Endothelial cell of umbilical vein (primary cell): Measurements from ENCODE around the gene TRIP13. TPM values are rescaled to one million over a fixed set of nuclear protein-coding genes. Genes with fewer than 3 reads are reported as not detected.

Experiments
- BruUV-seq: library from RNA; stranded (reverse); fragments of 400-500 nt; replicated peaks from 2 replicates; lab custom pipeline; 2021; lab: Mats Ljungman, UMichigan
- CTCF ChIA-PET: fragments of 300-600, 350-600 bp; sonication (Branson Sonifier 250); formaldehyde crosslinking; loops from one replicate; lab custom pipeline; 2021; ENCODE audit warnings: antibody characterized with exemption, inconsistent platforms; lab: Charles Lee
- POLR2A ChIA-PET: fragments of 300-600, 350-600 bp; sonication (Branson Sonifier 250); formaldehyde crosslinking; loops from one replicate; lab custom pipeline; 2021; ENCODE audit warnings: antibody characterized with exemption, inconsistent platforms; lab: Charles Lee
- DNase-seq: peaks from one replicate; pipeline ENCODE4 v3.0.0-alpha.2; 2011; ENCODE audit warnings: low read depth, low spot score
- FAIRE-seq: peaks from 2 replicates; lab custom pipeline; 2011; peaks lifted over from hg19 to GRCh38; lab: Jason Lieb, UNC
- H2AFZ ChIP-seq: 2 replicates; pipeline ENCODE4 v1.6.0; 2012; ENCODE audit warnings: low read depth, low read length, control low read depth, inconsistent platforms
- H3K27ac ChIP-seq: 2 replicates; pipeline ENCODE4 v1.5.1; 2011; ENCODE audit warnings: low read depth, mild to moderate bottlenecking, control low read depth, low read length, moderate library complexity; ENCODE audit not compliant: insufficient read depth
- H3K27me3 ChIP-seq, 2 experiments: 2 replicates each; pipeline versions ENCODE4 v1.6.0 to v1.6.1; 2011; ENCODE audit warnings: low read length in 2 of 2, mixed read lengths in 1 of 2; ENCODE audit not compliant: control insufficient read depth in 2 of 2, insufficient read depth in 2 of 2
- H3K36me3 ChIP-seq, 2 experiments: 2 replicates in 1 of 2; 3 replicates in 1 of 2; pipeline ENCODE4 v1.5.1; 2011; ENCODE audit warnings: low read length in 2 of 2, mild to moderate bottlenecking in 1 of 2, moderate library complexity in 1 of 2; ENCODE audit not compliant: control insufficient read depth in 2 of 2, insufficient read depth in 2 of 2; ENCODE audit errors: extremely low read depth in 1 of 2
- H3K4me1 ChIP-seq: 3 replicates; pipeline ENCODE4 v1.5.1; 2011; ENCODE audit warnings: mild to moderate bottlenecking, low read length; ENCODE audit not compliant: control insufficient read depth, insufficient read depth; ENCODE audit errors: extremely low read depth
- H3K4me2 ChIP-seq: 2 replicates; pipeline ENCODE4 v1.6.1; 2011; ENCODE audit warnings: low read length, control low read depth, mixed read lengths; ENCODE audit not compliant: insufficient read depth
- H3K4me3 ChIP-seq, 3 experiments: fragments of 200-600 bp in 1 of 3; sonication (generic), shearing (Covaris generic) in 1 of 3; replicated peaks in 1 of 3; 2 replicates each; pipeline ENCODE4 v1.5.1; 2011 to 2016; ENCODE audit warnings: control low read depth in 3 of 3, low read length in 3 of 3, mild to moderate bottlenecking in 2 of 3, inconsistent platforms in 1 of 3, low read depth in 1 of 3, moderate library complexity in 1 of 3; ENCODE audit not compliant: insufficient read depth in 1 of 3
- H3K79me2 ChIP-seq: 2 replicates; pipeline ENCODE4 v1.6.0; 2012; ENCODE audit warnings: low read length, inconsistent platforms; ENCODE audit not compliant: control insufficient read depth, insufficient read depth
- H3K9ac ChIP-seq: replicated peaks from 2 replicates; pipeline ENCODE3; 2011; ENCODE audit warnings: low read length, control low read depth; ENCODE audit not compliant: insufficient read depth; ENCODE audit errors: extremely low read depth
- H3K9me1 ChIP-seq: replicated peaks from 3 replicates; pipeline ENCODE4 v1.6.0; 2011; ENCODE audit warnings: mild to moderate bottlenecking, low read length; ENCODE audit not compliant: control insufficient read depth, insufficient read depth; ENCODE audit errors: extremely low read depth
- H3K9me3 ChIP-seq: replicated peaks from 2 replicates; pipeline ENCODE4 v1.5.1; 2012; ENCODE audit warnings: low read length, inconsistent platforms; ENCODE audit not compliant: control insufficient read depth, insufficient read depth
- H4K20me1 ChIP-seq: replicated peaks from 2 replicates; pipeline ENCODE3; 2011; ENCODE audit warnings: mild to moderate bottlenecking, low read length; ENCODE audit not compliant: control insufficient read depth, insufficient read depth; ENCODE audit errors: extremely low read depth
- CTCF ChIP-seq, 2 donors: IDR thresholded peaks; 1 replicate in 1 of 2; 2 replicates in 1 of 2; pipeline ENCODE4 v1.5.1; 2011; ENCODE audit warnings: low read length in 2 of 2, mild to moderate bottlenecking in 2 of 2, moderate library complexity in 2 of 2, control low read depth in 1 of 2, inconsistent platforms in 1 of 2, low read depth in 1 of 2; ENCODE audit not compliant: insufficient read depth in 1 of 2; ENCODE audit errors: extremely low read depth in 1 of 2
- EZH2 ChIP-seq: IDR thresholded peaks from 2 replicates; pipeline ENCODE4 v1.6.1; 2012; ENCODE audit warnings: borderline replicate concordance, low read depth, mild to moderate bottlenecking, moderate library complexity, low read length, inconsistent platforms; ENCODE audit not compliant: severe bottlenecking
- FOS ChIP-seq: IDR thresholded peaks from 2 replicates; pipeline ENCODE4 v1.6.1; 2011; ENCODE audit warnings: mild to moderate bottlenecking, low read length, moderate library complexity, borderline replicate concordance; ENCODE audit not compliant: insufficient read depth
- GATA2 ChIP-seq: IDR thresholded peaks from 2 replicates; pipeline ENCODE4 v1.7.0; 2011; ENCODE audit warnings: low read depth, mild to moderate bottlenecking, moderate library complexity, mixed read lengths, low read length; ENCODE audit not compliant: insufficient read length, insufficient read depth
- JUN ChIP-seq: IDR thresholded peaks from 2 replicates; pipeline ENCODE4 v1.6.1; 2011; ENCODE audit warnings: borderline replicate concordance, low read depth; ENCODE audit not compliant: insufficient read length, insufficient read depth
- MAX ChIP-seq: IDR thresholded peaks from 2 replicates; pipeline ENCODE4 v1.6.1; 2011; ENCODE audit not compliant: insufficient read depth, insufficient read length
- MYC ChIP-seq: IDR thresholded peaks from one replicate; pipeline ENCODE4 v1.6.1; 2011; ENCODE audit warnings: mild to moderate bottlenecking, low read depth, low read length
- POLR2A ChIP-seq: IDR thresholded peaks from 2 replicates; pipeline ENCODE4 v1.6.1; 2012; ENCODE audit warnings: low read depth, mild to moderate bottlenecking, control low read depth, low read length
- POLR2AphosphoS5 ChIP-seq: IDR thresholded peaks from 2 replicates; pipeline ENCODE4 v1.6.1; 2012; ENCODE audit warnings: low read depth, mild to moderate bottlenecking, control low read depth, low read length, moderate library complexity; ENCODE audit not compliant: insufficient read depth
- dilution Hi-C: fragments of 300-500 bp; cut with MboI; formaldehyde crosslinking; loops from one replicate; pipeline ENCODE4 v1.15.0; 2019; ENCODE audit warnings: low sequenced_read_pairs; ENCODE audit not compliant: extremely low pct_ligation_motif_present
- intact Hi-C: fragments of 100-400 bp; cut with micrococcal nuclease; formaldehyde crosslinking; loops from one replicate; pipeline ENCODE4 v1.10.0; 2022
- polyA plus RNA-seq, 4 experiments: library from polyadenylated mRNA; depleted of rRNA in 3 of 4; stranded (reverse) in 3 of 4; unstranded in 1 of 4; fragments of >200 nt; gene quantifications; 2 replicates each; pipeline versions ENCODE4 v1.2.1 to v1.2.3, GENCODE V29; 2011 to 2012; ENCODE audit warnings: missing spikeins in 1 of 4
- total RNA-seq: library from RNA; stranded (reverse); gene quantifications from 2 replicates; pipeline ENCODE4 v1.2.3, GENCODE V29; 2021

Gene TRIP13
- total and polyA plus RNA-seq, 2 donors (not counting 3 experiments of a cell fraction or from before 2014, with no cell fraction given), result 17.4 to 39.0 TPM

- Histone ChIP-seq H3K4me3 (no peak overlapping the region), H3K9me1 (no peaks in the 10 kb centered on the region), H3K9ac (no peak overlapping the region), H3K27me3 (no peaks in the 10 kb centered on the region), H3K4me1 (peaks cover 4% of the 10 kb centered on the region), H3K27ac (no peak overlapping the region), H2AFZ (no peak overlapping the region), H3K36me3 (peaks cover 3 to 10% of the 10 kb centered on the region in 2 experiments), H3K4me2 (no peak overlapping the region), H4K20me1 (no peaks in the 10 kb centered on the region), H3K79me2 (no peaks in the 10 kb centered on the region), H3K9me3 (no peaks in the 10 kb centered on the region)
- POLR2A ChIA-PET, result no interaction called here
- no peak for FAIRE-seq
- dilution Hi-C loops (no loop called here), intact Hi-C loops (no loop called here)
- no TSS peak for BruUV-seq
- TF ChIP-seq POLR2AphosphoS5 (no peak), POLR2A (no peak)
- DNase-seq, result no peak
- CTCF ChIA-PET, result no interaction called here
These were observed 17.5 kb downstream of the TRIP13 start for GRCh38 chr5:909994-910768.

GRCh38 chr5:910769-911160 lies 18.1 kb downstream of the TRIP13 start:
- dilution Hi-C loops, result no loop called here
- Histone ChIP-seq H3K9me1 (no peaks in the 10 kb centered on the region), H2AFZ (no peak overlapping the region), H4K20me1 (no peaks in the 10 kb centered on the region), H3K27ac (no peak overlapping the region), H3K4me1 (peaks cover 4% of the 10 kb centered on the region), H3K4me2 (no peak overlapping the region), H3K9me3 (no peaks in the 10 kb centered on the region), H3K27me3 (no peaks in the 10 kb centered on the region), H3K79me2 (no peaks in the 10 kb centered on the region), H3K4me3 (no peak overlapping the region), H3K36me3 (peaks cover 3 to 10% of the 10 kb centered on the region in 2 experiments), H3K9ac (no peak overlapping the region)
- intact Hi-C loops, result no loop called here
- no TSS peak for BruUV-seq
- TF ChIP-seq MAX (no peak), POLR2AphosphoS5 (no peak), GATA2 (no peak), EZH2 (no peak), FOS (no peak), POLR2A (no peak), CTCF (IDR thresholded peaks at IDR 0.05; ENCODE audit: extremely low read depth in 1 of 2, insufficient read depth in 1 of 2, low read depth in 1 of 2, low read length in 2 of 2) (no peak), JUN (no peak), MYC (no peak)
- no peak for FAIRE-seq
- DNase-seq, result no peak
- ChIA-PET CTCF (interaction anchor here (1.5 kb wide), 1 partner anchor 18 kb away, joined by 4 read pairs; the partner anchor contains the start of genes BRD9 and TRIP13), POLR2A (no interaction called here)
